ENCODE results near the gene NTRK1.

Gene NTRK1

DNA sequence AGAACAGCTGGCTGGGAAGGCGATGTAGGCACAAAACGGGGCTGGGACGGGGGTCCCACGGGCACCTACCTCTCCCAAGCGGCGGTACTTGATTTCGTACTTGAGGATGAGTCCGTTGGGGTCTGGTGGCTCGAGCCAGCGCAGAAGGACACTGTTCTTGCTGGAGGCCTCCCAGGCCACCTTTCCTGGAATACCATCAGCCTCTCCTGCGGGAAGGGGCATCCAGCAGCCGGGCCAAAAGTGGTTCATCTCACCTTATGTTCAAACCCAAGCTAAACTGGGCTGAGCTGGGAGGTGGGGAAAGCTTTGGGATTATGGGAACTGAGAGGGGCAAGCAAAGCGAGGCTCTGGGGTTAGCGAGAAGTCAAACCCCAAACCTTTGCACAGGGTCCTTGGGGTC lies 16.0 kb upstream of the NTRK1 start:
- Histone ChIP-seq H3K27ac (no peak overlapping the region), H3K4me1 (peaks cover 21% of the 10 kb centered on the region), H4K20me1 (no peaks in the 10 kb centered on the region), H3K9ac (no peak overlapping the region), H3K9me3 (no peaks in the 10 kb centered on the region), H3K4me3 (no peak overlapping the region), H3K27me3 (0 out of 2 replicates have a peak, but pooled peaks cover 4% of the 10 kb centered on the region), H3K4me2 (no peak overlapping the region), H3K36me3 (no peaks in the 10 kb centered on the region)
- no peak for TF ChIP-seq Cebpa-rat (IDR thresholded peaks at IDR 0.05)

DNA sequence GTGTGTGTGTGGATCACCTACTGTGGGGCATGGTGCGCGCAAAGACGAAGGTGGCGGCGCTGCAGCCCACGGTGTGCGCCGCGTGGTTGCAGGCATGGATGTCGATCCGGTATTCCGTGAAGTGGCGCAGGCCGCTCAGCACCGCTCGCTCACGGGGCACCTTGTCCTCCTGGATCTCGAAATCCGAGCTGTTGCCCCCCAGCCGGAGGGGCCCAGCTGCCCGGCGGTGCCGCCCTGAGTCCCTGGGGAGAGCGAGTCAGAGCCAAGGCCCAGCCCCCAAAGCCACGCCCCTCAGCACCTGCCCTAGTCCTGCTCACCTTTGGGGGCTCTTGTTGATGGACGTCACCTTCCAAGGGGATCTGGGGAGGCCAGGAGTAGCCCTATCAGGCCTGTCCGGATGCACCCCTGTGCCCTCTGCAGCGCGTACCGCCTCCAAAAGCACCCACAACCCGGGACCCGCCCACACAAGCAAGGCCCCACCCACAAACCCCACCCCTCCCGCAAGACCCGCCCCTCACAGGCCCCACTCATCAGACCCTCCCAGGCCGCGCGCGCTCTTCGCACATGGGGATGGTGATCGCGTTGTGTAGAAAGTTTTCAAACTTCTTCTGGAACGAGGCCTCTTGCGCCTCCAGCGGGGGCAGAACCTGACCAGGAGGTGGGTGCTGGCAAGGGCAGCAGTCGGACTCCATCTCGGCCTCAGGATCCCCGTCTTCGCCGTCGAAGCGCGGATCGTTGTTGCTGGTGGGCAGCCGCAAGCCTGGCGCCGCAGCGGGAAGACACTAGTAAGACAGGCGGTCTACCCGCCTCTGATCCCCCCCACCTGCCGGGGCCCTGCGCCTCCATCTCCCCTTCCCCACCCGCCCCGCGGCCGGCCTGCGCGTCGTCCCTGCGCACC lies 15.4 kb upstream of the NTRK1 start:
- TF ChIP-seq Cebpa-rat (IDR thresholded peaks at IDR 0.05), result no peak
- Histone ChIP-seq H3K9me3 (no peaks in the 10 kb centered on the region), H3K36me3 (no peaks in the 10 kb centered on the region), H3K4me2 (no peak overlapping the region), H3K27me3 (0 out of 2 replicates have a peak, but pooled peaks cover 4% of the 10 kb centered on the region), H3K4me1 (peaks cover 20% of the 10 kb centered on the region), H3K4me3 (no peak overlapping the region), H3K9ac (no peak overlapping the region), H3K27ac (no peak overlapping the region), H4K20me1 (no peaks in the 10 kb centered on the region)

GRCh38 chr1:156845953-156846545 lies 14.6 kb upstream of the NTRK1 start:
- Histone ChIP-seq H3K9me3 (no peaks in the 10 kb centered on the region), H3K27ac (no peak overlapping the region), H3K27me3 (0 out of 2 replicates have a peak, but pooled peaks cover 4% of the 10 kb centered on the region), H3K36me3 (no peaks in the 10 kb centered on the region), H3K9ac (no peak overlapping the region), H3K4me1 (peaks cover 20% of the 10 kb centered on the region), H3K4me2 (no peak overlapping the region), H4K20me1 (no peaks in the 10 kb centered on the region), H3K4me3 (no peak overlapping the region)
- TF ChIP-seq Cebpa-rat (IDR thresholded peaks at IDR 0.05), result no peak

GRCh38 chr1:156846643-156847042 lies 14.0 kb upstream of the NTRK1 start:
- TF ChIP-seq Cebpa-rat (IDR thresholded peaks at IDR 0.05), result no peak
- H3K36me3 ChIP-seq, result no peaks in the 10 kb centered on the region
- 0 out of 2 replicates have a peak, but pooled peaks cover 4% of the 10 kb centered on the region for H3K27me3 ChIP-seq
- H3K4me3 ChIP-seq, result no peak overlapping the region
- no peak overlapping the region for H3K27ac ChIP-seq
- no peak overlapping the region for H3K4me2 ChIP-seq
- no peaks in the 10 kb centered on the region for H4K20me1 ChIP-seq
- H3K9me3 ChIP-seq, result no peaks in the 10 kb centered on the region
- peaks cover 20% of the 10 kb centered on the region for H3K4me1 ChIP-seq
- H3K9ac ChIP-seq, result no peak overlapping the region

- H3K4me3 ChIP-seq, result no peak overlapping the region
- TF ChIP-seq Cebpa-rat (IDR thresholded peaks at IDR 0.05), result no peak
- H3K9ac ChIP-seq, result no peak overlapping the region
- no peaks in the 10 kb centered on the region for H3K36me3 ChIP-seq
- H3K4me2 ChIP-seq, result peak overlapping the region; percentile 77
- peaks cover 20% of the 10 kb centered on the region for H3K4me1 ChIP-seq
- 0 out of 2 replicates have a peak, but pooled peaks cover 4% of the 10 kb centered on the region for H3K27me3 ChIP-seq
- no peaks in the 10 kb centered on the region for H4K20me1 ChIP-seq
- no peaks in the 10 kb centered on the region for H3K9me3 ChIP-seq
- no peak overlapping the region for H3K27ac ChIP-seq
Measured at GRCh38 chr1:156847591-156848460, 12.8 kb upstream of the NTRK1 start.

DNA sequence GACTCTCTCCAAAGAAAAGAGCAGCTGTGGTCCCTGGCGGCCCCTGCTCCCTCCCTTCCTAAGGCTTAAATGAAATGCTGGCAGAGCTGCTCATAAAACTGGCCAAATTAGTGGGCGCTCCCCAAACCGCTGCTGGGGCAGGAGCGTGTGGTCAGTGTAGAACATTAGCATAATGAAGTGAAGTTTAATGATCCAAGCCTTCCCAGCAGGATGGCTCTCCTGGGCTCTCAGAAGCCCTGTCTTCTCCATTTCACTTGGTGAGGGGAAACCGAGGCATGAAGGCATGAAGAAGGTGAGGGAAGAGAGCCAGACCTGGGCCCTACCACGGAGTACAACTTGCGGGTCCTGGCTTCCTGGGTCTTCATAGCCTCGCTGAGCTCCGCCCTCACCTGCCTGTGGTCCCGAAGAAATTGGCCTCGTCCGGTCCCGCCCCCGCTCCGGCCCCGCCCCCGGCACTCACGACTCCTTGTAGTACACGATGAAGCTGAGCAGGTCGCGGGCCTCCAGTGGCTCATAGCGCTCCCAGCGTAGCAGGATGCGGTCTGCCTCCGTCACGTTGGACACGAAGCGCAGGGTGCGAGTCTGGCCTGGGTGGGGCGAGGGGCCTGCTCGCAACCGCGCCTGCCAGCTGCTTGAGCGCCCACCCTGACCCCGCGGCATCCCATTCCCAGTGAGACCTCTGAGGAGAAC lies 12.1 kb upstream of the NTRK1 start:
- Histone ChIP-seq H3K27me3 (0 out of 2 replicates have a peak, but pooled peaks cover 4% of the 10 kb centered on the region), H3K9me3 (no peaks in the 10 kb centered on the region), H3K4me2 (peak overlapping the region; percentile 77), H3K4me3 (no peak overlapping the region), H3K27ac (no peak overlapping the region), H3K4me1 (peaks cover 20% of the 10 kb centered on the region), H3K36me3 (no peaks in the 10 kb centered on the region), H3K9ac (no peak overlapping the region), H4K20me1 (no peaks in the 10 kb centered on the region)
- no peak for TF ChIP-seq Cebpa-rat (IDR thresholded peaks at IDR 0.05)

DNA sequence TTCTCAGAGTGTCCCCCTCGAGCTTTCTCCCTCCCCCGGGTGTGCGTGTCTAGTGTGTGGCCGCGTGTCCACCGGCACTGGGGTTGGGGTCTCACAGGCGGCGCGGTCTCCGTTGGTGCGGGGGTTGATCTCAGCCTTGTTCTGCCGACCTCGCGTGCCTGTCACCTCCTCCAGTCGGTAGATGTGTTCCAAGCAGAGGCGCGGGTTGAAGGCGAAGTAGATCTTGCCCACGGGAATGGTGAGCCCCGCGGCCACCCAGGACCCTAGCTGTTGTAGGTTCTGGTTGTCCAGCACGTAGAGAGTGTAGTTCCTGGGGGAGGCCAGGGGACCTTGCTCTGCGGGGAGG lies 11.5 kb upstream of the NTRK1 start:
- TF ChIP-seq Cebpa-rat (IDR thresholded peaks at IDR 0.05), result no peak
- 0 out of 2 replicates have a peak, but pooled peaks cover 4% of the 10 kb centered on the region for H3K27me3 ChIP-seq

GRCh38 chr1:156851779-156852417 lies 8.8 kb upstream of the NTRK1 start:
- Histone ChIP-seq H3K9ac (no peak overlapping the region), H3K27me3 (peaks cover 11% of the 10 kb centered on the region; the same call in 1 of the 2 replicates), H3K9me3 (no peaks in the 10 kb centered on the region), H3K36me3 (no peaks in the 10 kb centered on the region), H4K20me1 (no peaks in the 10 kb centered on the region), H3K4me3 (no peak overlapping the region), H3K27ac (no peak overlapping the region), H3K4me2 (no peak overlapping the region), H3K4me1 (peaks cover 20% of the 10 kb centered on the region)
- TF ChIP-seq Cebpa-rat (IDR thresholded peaks at IDR 0.05), result no peak

More for the DNA sequence above, 11.5 kb upstream of the NTRK1 start:
- Histone ChIP-seq H3K36me3 (no peaks in the 10 kb centered on the region), H3K9ac (no peak overlapping the region), H3K4me3 (no peak overlapping the region), H3K4me2 (peak overlapping the region; percentile 77), H3K4me1 (peaks cover 20% of the 10 kb centered on the region), H3K9me3 (no peaks in the 10 kb centered on the region), H4K20me1 (no peaks in the 10 kb centered on the region), H3K27ac (no peak overlapping the region)

All from BLaER1 (cell line).